Activated gamma-delta T cell (primary cell): ENCODE measurements around the gene RHOJ.
"Not testable (repeated sequence)": the region's sequence is repeated elsewhere in the genome, so short reads cannot be mapped to it uniquely, and the experiment has no call there.

Source experiments
- DNase-seq: peaks from one replicate; lab custom pipeline; 2025; lab: John Stamatoyannopoulos, UW
- total RNA-seq, 2 donors: gene quantifications; one replicate each; lab custom pipeline; 2026; lab: John Stamatoyannopoulos, UW

Gene RHOJ
- total RNA-seq, result 0 reads per million in 2 donors

- no peak for DNase-seq
Measured at GRCh38 chr14:63204407-63205043, at the start of gene RHOJ. TSS of gene RHOJ (plus strand) at chr14:63204443. CDS start at chr14:63204870, 427 bp downstream.

- no peak for DNase-seq
Measured at GRCh38 chr14:63155511-63156185, 48.6 kb upstream of the RHOJ start.

- DNase-seq, result no peak
Measured at GRCh38 chr14:63157195-63157594, 47.0 kb upstream of the RHOJ start.

- no peak for DNase-seq
Measured at GRCh38 chr14:63163306-63163705, 40.9 kb upstream of the RHOJ start.

GRCh38 chr14:63164108-63164683, 40.0 kb upstream of the RHOJ start:
- DNase-seq, result no peak

- not testable (repeated sequence) for DNase-seq
Measured at GRCh38 chr14:63165267-63165666, 39.0 kb upstream of the RHOJ start.

GRCh38 chr14:63167044-63167443, 37.2 kb upstream of the RHOJ start:
- no peak for DNase-seq

GRCh38 chr14:63174760-63175191, 29.5 kb upstream of the RHOJ start:
- DNase-seq, result no peak

GRCh38 chr14:63175531-63175930, 28.7 kb upstream of the RHOJ start:
- DNase-seq, result no peak

GRCh38 chr14:63178912-63179311, 25.3 kb upstream of the RHOJ start:
- DNase-seq, result no peak

- DNase-seq, result no peak
Measured at GRCh38 chr14:63179383-63179782, 24.9 kb upstream of the RHOJ start.

- no peak for DNase-seq
Measured at GRCh38 chr14:63180011-63180410, 24.2 kb upstream of the RHOJ start.

GRCh38 chr14:63182968-63183367, 21.3 kb upstream of the RHOJ start:
- no peak for DNase-seq

GRCh38 chr14:63186453-63186852, 17.8 kb upstream of the RHOJ start:
- no peak for DNase-seq

- DNase-seq, result no peak
Measured at GRCh38 chr14:63191211-63191610, 13.0 kb upstream of the RHOJ start.

GRCh38 chr14:63192085-63192484, 12.2 kb upstream of the RHOJ start:
- DNase-seq, result no peak

- DNase-seq, result no peak
Measured at GRCh38 chr14:63193236-63193635, 11.0 kb upstream of the RHOJ start.

- DNase-seq, result no peak
Measured at GRCh38 chr14:63200035-63200740, 4.1 kb upstream of the RHOJ start.

- DNase-seq, result no peak
Measured at GRCh38 chr14:63200767-63201166, 3.5 kb upstream of the RHOJ start.

- DNase-seq, result no peak
Measured at GRCh38 chr14:63203015-63203414, 1.2 kb upstream of the RHOJ start.

- no peak for DNase-seq
Measured at GRCh38 chr14:63203618-63204406, 431 bp upstream of the RHOJ start.

- no peak for DNase-seq
Measured at GRCh38 chr14:63205044-63205575, 867 bp downstream of the RHOJ start.
